GM12891 (cell line): ENCODE results near the gene PTPRU.

Experiments used
- POLR2A ChIP-seq: IDR thresholded peaks from 2 replicates; pipeline ENCODE4 v1.6.1; 2011; ENCODE audit warnings: low read depth, low read length, control low read depth
- POLR2AphosphoS5 ChIP-seq: IDR thresholded peaks from 2 replicates; pipeline ENCODE4 v1.6.1; 2011; ENCODE audit warnings: low read depth, low read length, control low read depth
- POU2F2 ChIP-seq: IDR thresholded peaks from 2 replicates; pipeline ENCODE4 v1.6.1; 2011; ENCODE audit warnings: low read depth, mild to moderate bottlenecking, control low read depth, low read length, moderate library complexity
- SPI1 ChIP-seq: IDR thresholded peaks from 2 replicates; pipeline ENCODE4 v1.6.1; 2011; ENCODE audit warnings: low read depth, low read length, control low read depth
- TAF1 ChIP-seq: IDR thresholded peaks from 2 replicates; pipeline ENCODE4 v1.6.1; 2011; ENCODE audit warnings: low read depth, low read length, control low read depth

DNA sequence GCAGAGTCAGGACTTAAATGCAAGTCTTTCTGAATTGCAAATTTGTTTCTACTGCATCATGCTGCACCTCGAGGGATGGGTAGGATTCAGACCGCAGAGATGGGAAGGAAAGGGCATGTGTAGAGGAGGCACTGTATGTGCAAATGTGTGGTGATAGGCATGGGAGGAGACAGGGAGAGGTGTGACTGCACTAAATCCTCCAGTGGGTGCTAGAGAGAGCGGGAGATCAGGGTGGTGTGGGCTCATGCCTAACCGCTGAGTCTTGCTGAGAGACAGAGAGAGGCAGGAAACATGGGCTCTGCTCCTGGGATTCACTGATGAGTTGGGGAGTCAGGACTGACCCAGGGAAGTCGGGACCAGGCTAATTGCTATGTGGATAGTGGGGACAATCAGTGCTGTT is 61.1 kb downstream of the PTPRU start:
- no peak for TF ChIP-seq POLR2A
- TF ChIP-seq TAF1 = no peak
- no peak for TF ChIP-seq POLR2AphosphoS5
- TF ChIP-seq SPI1 = no peak
- TF ChIP-seq POU2F2 = no peak
